Measurements from ENCODE around the gene TTC1. TPM values are rescaled to one million over a fixed set of nuclear protein-coding genes. Genes with fewer than 3 reads are reported as not detected.

The TTC1 gene
- total RNA-seq, 6 experiments from 2014 or later: 63.9 to 76.0 (median 70.6) TPM

DNA sequence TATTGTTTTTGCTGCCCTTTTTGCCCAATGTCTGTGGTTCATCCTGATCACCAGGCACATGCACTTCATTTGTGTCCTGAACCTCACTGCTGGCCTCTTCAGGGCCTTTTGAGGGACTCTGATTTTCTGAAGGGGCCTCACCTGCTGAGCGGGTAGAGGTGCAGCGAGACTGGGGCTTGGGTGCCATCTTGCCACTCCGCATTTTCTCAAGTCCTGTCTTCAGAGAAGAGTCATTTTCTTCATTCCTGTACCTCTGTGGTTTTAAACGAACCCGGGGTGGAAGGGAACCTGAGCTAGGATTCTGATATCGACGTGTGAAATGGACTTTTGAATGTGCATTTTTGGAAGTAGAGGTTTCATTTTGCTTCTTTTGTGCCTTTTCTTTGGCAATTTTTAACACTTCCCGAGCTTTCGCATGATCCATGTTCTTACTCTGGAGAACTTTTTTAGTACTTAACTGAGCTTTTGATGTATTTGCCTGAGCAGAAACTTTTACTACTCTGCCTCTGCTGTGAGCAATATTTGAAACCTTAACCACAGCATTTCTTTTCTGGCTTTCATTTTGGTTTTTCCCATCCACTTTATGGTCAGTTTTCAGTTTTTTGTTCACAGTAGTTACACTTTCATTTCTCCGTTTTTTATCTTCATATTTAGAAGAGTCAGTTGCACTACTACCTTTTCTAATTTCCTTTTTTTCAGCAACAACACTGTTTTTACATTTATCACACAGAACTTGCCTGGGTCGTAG, 84.2 kb downstream of the TTC1 start:
- H3K9me3 Mint-ChIP-seq: no peaks in the 10 kb centered on the region
- DNase-seq: no peak
- no peak overlapping the region for H3K4me3 Mint-ChIP-seq
- H3K27me3 Mint-ChIP-seq (ENCODE audit: insufficient read depth): no peaks in the 10 kb centered on the region
- H3K27ac Mint-ChIP-seq: no peak overlapping the region
- H3K36me3 Mint-ChIP-seq (ENCODE audit: low read depth): peaks cover 25% of the 10 kb centered on the region
- peaks cover 15% of the 10 kb centered on the region for H3K4me1 Mint-ChIP-seq (ENCODE audit: low read depth)
- TF ChIP-seq, protein P1, sequence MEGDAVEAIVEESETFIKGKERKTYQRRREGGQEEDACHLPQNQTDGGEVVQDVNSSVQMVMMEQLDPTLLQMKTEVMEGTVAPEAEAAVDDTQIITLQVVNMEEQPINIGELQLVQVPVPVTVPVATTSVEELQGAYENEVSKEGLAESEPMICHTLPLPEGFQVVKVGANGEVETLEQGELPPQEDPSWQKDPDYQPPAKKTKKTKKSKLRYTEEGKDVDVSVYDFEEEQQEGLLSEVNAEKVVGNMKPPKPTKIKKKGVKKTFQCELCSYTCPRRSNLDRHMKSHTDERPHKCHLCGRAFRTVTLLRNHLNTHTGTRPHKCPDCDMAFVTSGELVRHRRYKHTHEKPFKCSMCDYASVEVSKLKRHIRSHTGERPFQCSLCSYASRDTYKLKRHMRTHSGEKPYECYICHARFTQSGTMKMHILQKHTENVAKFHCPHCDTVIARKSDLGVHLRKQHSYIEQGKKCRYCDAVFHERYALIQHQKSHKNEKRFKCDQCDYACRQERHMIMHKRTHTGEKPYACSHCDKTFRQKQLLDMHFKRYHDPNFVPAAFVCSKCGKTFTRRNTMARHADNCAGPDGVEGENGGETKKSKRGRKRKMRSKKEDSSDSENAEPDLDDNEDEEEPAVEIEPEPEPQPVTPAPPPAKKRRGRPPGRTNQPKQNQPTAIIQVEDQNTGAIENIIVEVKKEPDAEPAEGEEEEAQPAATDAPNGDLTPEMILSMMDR (IDR thresholded peaks at IDR 0.05): no peak

DNA sequence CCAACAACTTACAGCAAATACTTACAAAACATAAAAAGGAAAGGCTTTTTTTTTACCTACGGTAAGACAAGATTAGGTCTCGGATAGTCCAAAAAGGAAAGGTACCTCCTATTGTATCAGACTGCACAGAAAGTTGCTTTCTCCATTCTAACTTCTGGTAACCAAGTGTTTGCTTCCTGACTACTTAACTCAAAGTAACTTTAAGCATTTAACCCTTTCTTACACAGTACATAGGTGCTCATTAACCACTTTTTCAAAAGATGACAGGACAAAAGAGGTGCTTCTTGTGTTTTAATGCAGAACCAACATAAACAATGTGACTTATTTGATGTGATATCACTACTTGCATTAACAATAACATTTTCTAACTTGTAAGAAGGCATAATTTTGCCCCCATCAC, 87.2 kb downstream of the TTC1 start:
- Mint-ChIP-seq H3K4me3 (no peak overlapping the region), H3K36me3 (ENCODE audit: low read depth) (peaks cover 31% of the 10 kb centered on the region), H3K27me3 (ENCODE audit: insufficient read depth) (no peaks in the 10 kb centered on the region), H3K27ac (no peak overlapping the region), H3K4me1 (ENCODE audit: low read depth) (peaks cover 7% of the 10 kb centered on the region), H3K9me3 (no peaks in the 10 kb centered on the region)
- TF ChIP-seq, protein P1 (IDR thresholded peaks at IDR 0.05): no peak
- no peak for DNase-seq

DNA sequence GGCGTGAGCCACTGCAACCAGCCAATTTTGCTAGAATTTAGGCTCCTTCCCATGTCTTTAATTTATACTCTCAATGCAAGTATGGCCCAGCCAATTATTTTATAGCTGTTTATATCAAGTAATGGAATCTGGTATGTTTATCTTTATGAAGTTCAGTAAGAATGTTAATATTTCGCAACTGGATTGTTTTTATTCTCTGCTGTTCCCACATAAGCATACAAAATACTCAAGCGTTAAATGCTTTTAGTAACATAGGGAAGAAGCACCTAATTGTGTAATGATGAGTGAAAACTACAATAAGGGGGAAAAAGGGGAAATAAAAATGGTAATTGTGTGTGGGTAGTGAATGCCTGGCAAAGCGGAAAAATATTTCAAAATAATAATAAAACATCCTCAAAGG, 89.1 kb downstream of the TTC1 start:
- Mint-ChIP-seq H3K27ac (no peak overlapping the region; the same call in 1 of the 2 replicates), H3K36me3 (ENCODE audit: low read depth) (peaks cover 19% of the 10 kb centered on the region), H3K4me1 (ENCODE audit: low read depth) (peaks cover 7% of the 10 kb centered on the region), H3K4me3 (no peak overlapping the region), H3K27me3 (ENCODE audit: insufficient read depth) (no peaks in the 10 kb centered on the region), H3K9me3 (no peaks in the 10 kb centered on the region)
- DNase-seq: no peak
- TF ChIP-seq, protein P1 (IDR thresholded peaks at IDR 0.05): no peak

DNA sequence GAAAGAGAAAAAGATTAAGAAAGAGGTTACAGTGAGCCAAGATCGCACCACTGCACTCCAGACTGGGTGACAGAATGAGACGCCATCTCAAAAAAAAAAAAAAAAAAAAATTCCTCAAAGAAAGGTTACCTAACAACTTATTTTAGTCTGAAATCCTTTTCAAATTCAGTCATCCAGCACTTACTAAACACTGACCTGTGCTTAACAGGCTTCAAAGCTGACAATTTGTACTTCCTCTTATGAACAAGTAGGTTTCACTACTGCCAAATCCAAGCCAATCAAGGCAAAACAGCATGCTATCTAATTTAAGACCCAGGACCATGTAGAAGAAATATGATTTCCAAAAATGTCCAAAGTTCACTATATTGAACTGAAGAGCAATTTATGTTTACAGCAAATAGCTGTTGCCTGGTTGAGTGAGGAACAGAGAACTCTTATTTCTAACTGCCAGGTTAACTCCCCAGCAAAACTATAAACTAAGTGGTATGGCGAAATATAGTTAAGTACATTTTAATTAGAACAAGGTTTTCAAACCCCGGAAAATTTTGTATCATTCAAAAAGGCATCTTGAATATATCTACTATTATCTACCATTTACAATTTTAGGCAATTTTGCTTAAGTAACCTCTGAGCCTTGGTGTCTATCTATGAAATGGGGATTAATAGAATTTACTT, 96.9 kb downstream of the TTC1 start:
- no peak overlapping the region for H3K4me3 Mint-ChIP-seq
- no peaks in the 10 kb centered on the region for H3K27me3 Mint-ChIP-seq (ENCODE audit: insufficient read depth)
- H3K4me1 Mint-ChIP-seq (ENCODE audit: low read depth): 0 out of 2 replicates have a peak, but pooled peaks cover 8% of the 10 kb centered on the region
- no peak for DNase-seq
- H3K36me3 Mint-ChIP-seq (ENCODE audit: low read depth): peaks cover 7% of the 10 kb centered on the region; the same call in 1 of the 2 replicates
- TF ChIP-seq, protein P1 (IDR thresholded peaks at IDR 0.05): no peak
- H3K9me3 Mint-ChIP-seq: no peaks in the 10 kb centered on the region
- no peak overlapping the region for H3K27ac Mint-ChIP-seq

DNA sequence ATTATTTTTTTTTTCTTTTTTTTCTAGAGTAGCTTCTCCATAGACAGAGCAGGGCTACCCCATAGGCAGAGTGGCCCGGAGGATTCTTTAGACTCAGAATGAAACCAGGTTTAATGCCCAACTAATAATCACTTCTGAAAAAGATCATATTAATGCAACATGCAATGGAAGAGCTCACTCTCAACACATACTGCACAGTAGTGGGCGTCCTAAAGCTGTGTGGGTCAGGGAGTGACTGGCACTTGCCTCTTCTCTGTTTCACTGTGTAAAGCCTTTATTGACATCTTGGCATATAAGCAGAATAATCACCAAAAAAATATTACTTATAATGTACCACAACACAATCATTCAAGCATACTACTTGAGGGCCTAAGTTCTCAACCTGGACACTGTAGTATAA, 99.2 kb downstream of the TTC1 start:
- TF ChIP-seq, protein P1 (IDR thresholded peaks at IDR 0.05): no peak
- Mint-ChIP-seq H3K9me3 (no peaks in the 10 kb centered on the region), H3K27me3 (ENCODE audit: insufficient read depth) (no peaks in the 10 kb centered on the region), H3K4me3 (no peak overlapping the region), H3K36me3 (ENCODE audit: low read depth) (peaks cover 9% of the 10 kb centered on the region; the same call in 1 of the 2 replicates), H3K4me1 (ENCODE audit: low read depth) (0 out of 2 replicates have a peak, but pooled peaks cover 8% of the 10 kb centered on the region), H3K27ac (no peak overlapping the region)
- no peak for DNase-seq

Other genes with a start within 250 kb of the TTC1 start
- gene ADRA1B, start 92.7 kb upstream of the TTC1 start, total RNA-seq (2021; fragmentation: NEBNext Ultra II Directional; extraction: Animal tissue kit (Norgen Biotek cat#: 25700)): under 1 TPM; 0.17 to 0.57 (median 0.38) TPM
- gene PWWP2A, start 110.3 kb downstream of the TTC1 start, total RNA-seq (2021; fragmentation: NEBNext Ultra II Directional; extraction: Animal tissue kit (Norgen Biotek cat#: 25700)): 10 to 100 TPM; 11.3 to 12.7 (median 12.3) TPM
- not detected for gene FABP6, start 220.4 kb downstream of the TTC1 start, total RNA-seq (2021; fragmentation: NEBNext Ultra II Directional; extraction: Animal tissue kit (Norgen Biotek cat#: 25700))